Lung microvascular endothelial cell (primary cell): ENCODE results near the gene C6orf58. TPM values are rescaled to one million over a fixed set of nuclear protein-coding genes. Genes with fewer than 3 reads are reported as not detected.

Source experiments
- DNase-seq, 2 donors: peaks; one replicate each; pipeline versions ENCODE4 v3.0.0 to v3.0.0-alpha.2; 2010; ENCODE audit warnings: low read depth in 2 of 2
- total RNA-seq: library from RNA; depleted of rRNA; stranded (reverse); fragments of >200 nt; gene quantifications from 2 replicates; pipeline ENCODE4 v1.2.1, GENCODE V29; 2014

C6orf58 gene
- total RNA-seq: not detected in 2 replicates

DNA sequence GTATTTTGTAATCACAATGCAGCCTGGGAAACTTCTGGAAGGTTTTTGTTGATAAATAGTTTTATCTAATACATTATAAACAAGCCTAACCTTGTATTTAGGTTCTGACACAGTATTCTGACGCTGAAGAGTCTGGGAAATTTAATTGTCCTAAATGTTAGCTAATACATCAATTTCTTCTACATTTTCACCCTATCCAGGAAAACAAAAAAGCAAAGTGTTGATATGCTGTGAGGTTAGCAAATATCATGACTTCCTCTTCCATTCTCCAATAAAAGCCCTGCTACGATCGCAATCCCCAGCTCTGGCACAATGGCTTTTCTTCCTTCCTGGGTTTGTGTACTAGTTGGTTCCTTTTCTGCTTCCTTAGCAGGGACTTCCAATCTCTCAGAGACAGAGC lies at the start of gene C6orf58:
C6orf58 (plus strand) TSS at position 301 of the 400 bp plus-strand sequence; CDS start at position 313, 12 bp downstream.
- no peak for DNase-seq

DNA sequence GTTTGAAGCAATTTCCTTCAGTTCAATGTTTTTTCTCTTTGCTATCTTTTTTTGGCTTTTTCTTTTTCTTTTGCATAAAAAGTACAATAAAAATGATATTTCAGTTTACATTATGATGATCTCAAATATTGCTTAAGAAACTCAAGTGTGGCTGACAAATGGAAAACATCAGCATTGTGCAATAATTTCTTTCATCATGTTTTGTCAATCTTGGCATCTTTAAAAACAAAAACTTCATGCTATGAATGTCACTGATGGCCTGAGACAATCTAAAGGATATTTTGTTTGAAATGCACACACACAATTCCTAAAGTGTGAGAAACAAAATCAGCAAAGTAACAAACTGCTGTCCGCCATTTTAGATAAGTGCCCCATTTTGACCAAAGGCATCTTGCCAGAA lies 44.0 kb upstream of the C6orf58 start:
- DNase-seq: no peak

DNA sequence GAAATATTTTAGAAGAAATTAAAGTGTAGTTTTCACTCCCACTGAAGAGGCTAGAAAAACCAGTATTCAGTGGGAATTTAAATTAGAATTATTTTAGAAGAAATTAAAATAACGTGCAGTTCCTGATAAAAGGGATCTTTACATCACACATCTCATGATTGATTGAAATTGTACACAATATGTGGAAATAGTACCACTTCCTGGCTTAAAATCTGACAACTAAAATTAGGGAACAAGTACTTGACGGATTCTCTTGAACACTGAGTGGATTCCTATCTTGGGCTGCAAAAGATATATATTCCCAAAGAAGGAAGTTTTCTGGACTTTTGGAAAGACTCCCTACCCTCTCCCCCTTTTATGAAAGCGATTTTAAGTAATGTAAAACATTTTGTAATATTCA lies 43.2 kb upstream of the C6orf58 start:
- DNase-seq: no peak

DNA sequence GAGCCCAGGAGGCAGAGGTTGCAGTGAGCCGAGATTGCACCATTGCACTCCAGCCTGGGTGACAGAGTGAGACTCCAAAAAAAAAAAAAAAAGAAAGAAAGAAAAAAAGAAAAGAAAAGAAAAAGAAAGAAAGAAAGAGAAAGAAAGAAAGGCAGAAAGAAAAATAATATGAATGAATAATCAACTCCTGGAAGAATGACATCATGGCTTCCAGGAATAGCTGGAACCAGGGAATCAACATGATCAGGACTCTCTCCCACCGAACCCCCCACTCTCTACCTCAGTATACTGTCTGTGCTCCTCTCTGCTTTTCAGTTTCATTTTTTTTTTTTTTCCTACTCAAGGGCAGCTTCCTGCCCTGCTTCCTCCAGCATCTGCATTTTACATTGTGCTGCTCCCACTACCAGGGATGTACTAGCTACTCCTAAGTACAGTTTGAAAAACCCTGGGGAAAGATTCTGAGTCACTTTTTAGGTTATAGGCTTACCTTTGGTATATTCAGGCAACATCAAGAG lies 38.2 kb upstream of the C6orf58 start:
- DNase-seq: no peak

DNA sequence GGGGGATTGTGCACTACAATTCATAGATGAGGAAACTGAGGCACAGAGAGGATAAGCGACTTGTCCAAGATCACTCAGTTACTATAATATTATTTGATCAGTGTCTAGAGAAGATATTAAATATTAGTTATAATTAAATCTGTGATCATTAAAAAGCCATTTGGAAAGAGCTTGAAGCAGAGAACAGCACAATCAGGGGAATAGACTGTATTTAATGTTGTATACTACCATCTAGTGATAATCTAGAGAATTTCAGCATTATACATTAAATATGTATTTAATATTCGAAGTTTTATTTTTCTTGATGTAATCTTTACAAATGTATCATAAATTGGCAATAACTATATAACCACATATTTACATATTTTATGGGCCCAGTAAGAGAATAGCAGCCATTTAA lies 37.7 kb upstream of the C6orf58 start:
- DNase-seq: peak; percentile 39 to 44

DNA sequence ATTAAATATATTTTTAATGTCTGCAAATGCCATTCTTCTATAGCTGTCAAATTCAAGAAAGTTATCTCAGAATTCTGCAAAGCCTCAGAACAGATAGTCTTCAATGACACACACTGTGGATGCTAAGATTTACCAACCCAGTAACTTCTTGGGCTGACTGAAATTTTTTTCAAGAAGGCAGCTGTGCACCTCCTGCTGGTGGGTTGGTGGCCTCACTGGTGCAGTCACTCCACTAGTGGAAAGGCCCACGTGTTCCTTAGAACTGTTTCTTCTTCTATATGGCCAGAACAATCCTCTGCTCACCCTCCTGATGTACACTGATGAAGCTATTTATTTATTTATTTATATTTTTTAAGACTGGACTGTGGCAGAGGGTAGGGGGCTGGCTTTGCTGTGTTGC lies 29.8 kb upstream of the C6orf58 start:
- no peak for DNase-seq

DNA sequence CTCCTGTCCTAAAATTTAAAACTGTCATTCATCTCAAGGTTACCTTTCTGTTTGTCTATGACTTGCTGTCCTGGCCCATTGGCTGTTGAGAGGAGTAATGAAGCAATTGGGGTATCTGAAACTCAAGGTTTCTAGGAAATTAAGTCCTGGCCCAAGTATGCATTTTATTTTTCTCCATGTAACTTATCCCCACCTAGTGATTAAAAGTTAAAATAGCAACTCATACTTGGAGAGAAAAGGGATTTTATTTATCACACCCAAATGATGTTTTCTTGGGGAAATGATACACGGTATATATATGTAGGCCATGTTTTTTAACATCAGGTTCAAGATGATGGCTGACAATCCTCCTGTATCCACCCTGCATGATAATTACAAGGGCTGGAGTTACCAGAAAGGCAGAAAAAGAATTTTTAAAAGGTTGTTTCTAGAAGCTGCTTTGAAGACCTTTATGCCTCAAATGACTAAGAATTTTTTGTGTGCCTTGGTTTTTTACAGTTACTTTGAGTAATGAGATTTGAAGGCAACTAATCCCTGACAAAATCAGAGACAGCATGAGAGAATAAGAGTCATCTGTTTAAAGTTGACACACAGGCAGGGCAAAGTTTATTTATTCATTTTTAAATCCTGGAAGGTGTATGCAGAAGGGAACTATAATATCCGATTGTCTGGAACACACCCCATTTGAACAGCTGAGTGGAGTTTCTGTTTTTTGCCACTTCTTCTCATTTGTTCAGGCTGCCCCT lies 28.9 kb upstream of the C6orf58 start:
- no peak for DNase-seq

DNA sequence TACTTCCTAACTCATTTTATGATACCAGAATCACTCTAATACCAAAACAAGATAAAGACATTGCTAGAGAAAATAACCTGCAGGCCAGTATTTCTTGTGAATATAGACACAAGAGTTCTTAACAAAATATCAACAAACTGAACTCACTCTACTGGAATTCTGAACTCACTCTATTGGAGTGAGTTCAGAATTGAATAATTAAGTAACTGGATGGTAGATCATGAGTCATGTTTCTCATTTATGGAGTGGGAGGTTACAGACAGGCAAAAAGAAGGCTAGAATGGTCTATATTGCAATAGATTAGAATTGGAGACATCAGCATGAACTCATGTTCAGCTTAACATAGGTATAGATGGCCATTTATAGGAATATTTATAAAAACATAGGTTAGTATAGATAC lies 26.6 kb upstream of the C6orf58 start:
- no peak for DNase-seq

DNA sequence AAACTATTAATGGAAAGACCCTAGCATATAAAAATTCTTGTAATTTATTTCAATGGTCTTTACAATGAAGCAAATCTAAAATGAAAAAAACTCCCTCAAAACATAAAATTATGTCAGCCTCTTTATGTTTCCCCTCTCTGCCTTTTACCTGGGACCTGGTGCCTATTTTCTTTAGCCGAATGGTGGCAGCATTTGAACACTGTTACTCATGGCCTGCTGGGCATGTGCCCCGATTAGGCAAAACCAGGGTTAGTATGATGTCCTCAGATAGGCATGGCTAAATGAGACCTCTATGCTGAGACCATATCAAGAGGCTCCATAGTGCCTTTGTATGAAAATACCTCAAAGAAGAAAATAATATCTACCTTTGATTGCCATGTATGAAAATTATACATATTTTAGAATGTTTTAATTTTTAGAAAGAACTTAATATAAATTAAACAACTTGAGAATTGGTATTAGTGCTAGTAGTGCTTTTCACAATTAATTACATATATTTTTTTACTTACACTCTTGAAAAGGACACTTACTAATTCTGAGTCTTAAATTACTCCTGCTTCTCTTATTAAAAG lies 22.5 kb upstream of the C6orf58 start:
- peak; percentile 10 to 54 for DNase-seq

DNA sequence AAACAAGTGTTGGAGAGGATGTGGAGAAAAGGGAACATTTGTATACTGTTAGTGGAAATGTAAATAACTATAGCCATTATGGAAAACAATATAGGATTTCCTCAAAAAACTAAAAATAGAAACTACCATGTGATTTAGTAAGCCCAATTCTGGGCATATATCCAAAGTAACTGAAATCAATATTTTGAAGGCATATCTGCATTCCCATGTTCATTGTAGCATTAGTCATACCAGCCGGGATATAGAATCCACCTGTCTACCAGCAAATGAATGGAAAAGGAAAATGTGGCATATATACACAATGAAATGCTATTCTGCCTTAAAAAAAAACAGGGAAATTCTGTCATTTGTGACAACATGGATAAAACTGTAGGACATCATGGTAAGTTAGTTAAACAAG lies 15.3 kb upstream of the C6orf58 start:
- peak in 1 of 2 donors; percentile 11 for DNase-seq

DNA sequence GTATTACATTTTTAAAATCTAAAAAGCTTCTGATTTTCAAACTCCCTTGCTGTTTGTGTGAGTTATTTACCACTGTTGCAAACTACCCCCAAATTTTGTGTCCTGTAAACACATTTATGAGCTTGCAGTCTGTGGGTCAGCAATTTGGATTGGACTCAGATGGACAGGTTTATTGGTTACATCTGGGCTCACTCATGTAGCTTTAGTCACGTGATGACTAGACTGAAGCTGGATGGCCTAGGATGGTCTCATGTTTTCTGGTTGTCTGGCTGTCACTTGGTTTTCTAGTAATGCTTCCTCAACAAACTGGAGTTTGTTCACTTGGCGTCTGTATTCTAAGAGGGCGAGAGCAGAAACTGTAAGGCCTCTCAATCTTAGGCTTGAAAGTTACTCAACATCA lies 12.2 kb upstream of the C6orf58 start:
- DNase-seq: no peak

DNA sequence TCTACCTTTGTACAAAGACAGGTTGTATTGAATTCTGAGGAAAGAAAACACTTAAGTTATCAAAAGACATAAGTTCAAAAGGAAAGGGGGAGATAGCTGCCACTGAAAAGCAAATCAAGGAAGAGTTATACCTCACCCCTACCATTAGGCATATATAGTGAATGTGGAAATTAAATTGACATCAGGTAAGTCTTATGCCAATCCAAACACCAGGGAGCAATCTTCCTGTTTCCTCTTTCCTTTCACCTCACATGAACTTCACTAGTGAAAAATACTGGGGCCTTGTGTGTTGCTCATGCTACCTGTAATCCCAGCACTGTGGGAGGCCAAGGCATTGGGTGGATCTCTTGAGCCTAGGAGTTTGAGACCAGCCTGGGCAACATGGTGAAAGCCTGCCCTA lies 10.9 kb upstream of the C6orf58 start:
- peak in 1 of 2 donors; percentile 75 for DNase-seq

DNA sequence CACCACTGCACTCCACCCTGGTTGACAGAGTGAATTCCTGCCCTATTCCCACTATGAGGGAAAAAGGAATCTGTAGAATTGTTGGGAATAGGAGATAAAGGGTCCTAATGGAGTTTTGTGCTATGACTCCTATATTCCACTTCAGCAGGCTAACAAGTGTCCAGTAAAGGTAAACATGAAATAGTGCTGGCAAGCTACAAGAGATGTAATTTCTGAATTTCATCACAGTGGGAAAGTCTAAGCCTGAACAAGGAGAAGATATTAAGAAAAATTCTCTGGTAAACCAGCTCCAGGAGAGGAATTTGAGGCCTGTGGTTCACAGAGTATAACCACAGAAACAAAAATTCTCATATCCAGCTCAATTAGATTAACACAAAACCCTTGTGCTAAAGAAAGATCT lies 10.3 kb upstream of the C6orf58 start:
- no peak for DNase-seq

DNA sequence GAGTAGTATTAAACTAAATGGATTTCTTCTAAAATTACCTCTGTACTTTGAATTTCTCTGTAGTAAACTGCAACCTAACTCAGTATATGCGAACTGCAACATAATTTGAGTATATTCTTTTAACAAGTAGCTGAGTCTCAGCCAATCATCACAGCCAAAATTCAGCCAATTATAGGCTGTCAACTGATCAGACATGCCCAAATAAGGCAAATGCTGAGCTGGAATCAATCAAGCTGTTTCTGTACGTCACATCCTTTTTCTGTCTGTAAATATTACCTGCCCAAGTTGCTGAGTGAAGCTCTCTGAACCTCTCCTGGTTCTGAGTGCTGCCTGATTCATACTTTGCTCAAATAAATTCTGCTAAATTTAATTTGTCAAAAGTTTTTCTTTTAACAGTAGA lies 9.5 kb upstream of the C6orf58 start:
- no peak for DNase-seq

DNA sequence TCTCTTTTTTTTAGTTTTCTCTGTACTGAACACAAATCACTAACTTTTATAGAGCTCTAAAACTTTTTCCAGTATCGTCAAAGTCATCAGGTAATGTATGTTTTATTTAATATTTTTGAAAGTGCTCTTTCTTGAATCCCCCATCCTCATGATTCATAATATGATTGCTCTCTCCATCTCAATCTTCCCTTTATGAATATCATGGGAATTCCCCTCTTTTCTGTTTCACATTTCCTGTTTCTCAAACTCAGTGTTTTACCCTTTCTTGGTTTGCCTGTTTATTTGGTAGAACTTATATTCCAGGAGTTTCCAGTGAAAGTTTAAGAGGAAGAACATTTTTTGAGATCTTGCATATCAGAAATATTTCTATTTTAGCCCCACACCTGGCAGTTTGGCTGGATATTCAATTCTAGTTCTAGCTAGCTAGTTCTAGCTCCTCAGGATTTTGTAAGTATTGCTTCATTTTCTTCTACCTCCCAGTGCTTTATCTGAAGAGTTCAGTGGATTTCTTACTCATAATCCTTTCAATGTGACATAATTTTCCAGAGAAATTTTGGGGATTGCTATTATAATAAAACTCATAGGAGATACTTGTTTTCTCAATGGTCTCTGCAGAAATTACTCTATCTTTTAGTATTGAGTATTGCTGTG lies 6.1 kb upstream of the C6orf58 start:
- no peak for DNase-seq

DNA sequence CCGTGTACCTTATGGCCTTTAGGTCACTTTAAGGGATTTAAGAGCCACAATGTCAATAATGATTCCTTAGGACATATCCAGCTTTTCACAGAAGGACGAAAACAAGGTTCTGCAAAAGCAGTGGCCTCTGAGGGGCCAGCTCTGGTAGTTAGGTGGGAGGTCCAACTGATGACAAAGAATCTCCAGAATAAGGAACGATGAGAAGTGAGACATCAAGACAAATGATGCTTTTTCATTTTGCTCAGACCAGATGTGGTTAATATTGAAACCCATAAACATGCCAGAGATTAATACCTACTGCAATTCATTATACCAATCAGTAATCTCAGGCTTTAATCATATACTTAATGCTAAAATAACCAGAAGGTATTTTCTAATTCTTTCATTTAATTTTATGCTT lies 1.9 kb downstream of the C6orf58 start:
- no peak for DNase-seq

DNA sequence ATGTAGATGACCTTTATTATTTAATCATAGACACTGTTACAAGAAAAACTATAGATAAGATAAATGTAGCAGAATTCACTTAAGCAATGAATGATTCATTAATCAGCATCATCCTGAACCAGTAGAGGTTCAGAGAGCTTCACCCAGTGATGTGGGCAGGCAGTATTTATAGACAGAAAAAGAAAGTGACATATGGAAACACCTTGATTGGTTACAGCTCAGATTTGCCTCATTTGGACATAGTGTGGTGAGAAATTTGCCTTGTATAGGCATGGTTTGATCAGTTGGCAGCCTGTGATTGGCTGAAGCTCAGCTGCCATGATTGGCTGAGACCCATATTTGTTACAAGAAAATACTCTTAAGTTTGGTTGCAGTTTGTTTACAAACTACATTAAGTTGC lies 4.6 kb downstream of the C6orf58 start:
- no peak for DNase-seq

DNA sequence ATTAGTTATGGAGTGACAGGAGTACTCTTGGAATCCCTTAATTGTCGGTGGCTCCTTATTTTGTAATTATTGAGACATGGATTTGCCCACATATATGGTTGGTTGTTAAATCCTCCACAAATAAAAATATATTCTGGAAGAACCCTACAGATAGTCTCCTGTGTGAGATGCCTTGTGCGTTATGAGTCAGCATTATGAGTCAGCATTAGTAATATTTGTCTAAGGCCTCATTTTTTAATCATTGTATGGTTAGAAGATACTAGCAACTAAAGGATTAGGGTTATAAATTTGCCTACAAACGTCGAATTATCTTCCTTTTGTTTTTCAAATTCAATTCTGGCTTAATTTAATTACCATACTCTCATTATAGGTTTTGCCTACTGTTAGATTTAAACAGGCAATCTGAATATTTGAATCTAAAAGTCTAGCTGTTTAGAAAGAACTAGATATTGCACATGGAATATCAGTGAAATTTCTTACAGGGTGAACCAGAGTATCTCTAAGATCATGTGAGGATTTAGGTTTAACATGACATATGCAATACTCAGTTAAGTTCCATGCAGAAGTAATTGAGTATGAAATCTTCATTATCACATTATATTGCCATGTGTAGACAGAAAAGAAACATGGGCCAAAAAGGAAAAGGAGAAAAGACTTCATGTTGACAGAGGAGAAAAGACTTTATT lies 5.9 kb downstream of the C6orf58 start:
- DNase-seq: peak in 1 of 2 donors; percentile 50

DNA sequence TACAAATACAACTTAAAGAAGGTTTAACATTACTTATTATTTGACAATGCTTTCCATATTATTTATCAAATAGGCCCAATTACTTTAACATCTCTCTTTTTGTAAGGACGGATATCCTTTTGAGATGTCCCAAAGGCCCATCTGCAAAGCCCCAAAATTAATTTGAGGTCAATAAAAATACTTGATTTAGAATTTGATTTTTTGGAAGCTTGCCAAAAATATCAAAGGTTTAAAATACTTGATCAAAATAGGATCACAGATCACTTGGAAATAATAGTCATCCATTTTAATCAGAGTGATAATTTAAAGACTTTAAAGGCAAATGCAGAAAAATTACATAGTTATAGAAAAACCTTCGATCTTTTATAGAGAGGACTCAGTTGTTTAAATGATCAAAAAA lies 8.1 kb downstream of the C6orf58 start:
- no peak for DNase-seq

DNA sequence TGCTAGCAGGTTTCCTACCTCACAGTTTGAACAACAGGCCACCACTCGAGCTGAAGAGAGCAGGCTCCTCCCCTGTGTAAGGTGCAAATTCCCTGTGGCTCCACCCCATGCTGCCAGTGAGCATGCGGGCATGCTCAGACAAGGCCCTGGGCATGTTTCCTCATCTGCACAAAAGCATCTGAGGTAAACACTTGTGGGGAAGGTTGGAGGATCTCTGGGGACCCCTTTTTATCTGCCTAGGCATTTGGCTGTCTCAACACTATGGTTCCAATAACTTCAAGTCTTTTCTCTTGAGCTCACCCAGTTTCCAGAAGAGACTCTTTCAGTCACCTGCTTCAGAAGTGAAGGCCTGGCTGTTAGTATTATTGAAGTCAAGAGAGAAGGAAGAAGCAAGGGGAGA lies 9.4 kb downstream of the C6orf58 start:
- no peak for DNase-seq

DNA sequence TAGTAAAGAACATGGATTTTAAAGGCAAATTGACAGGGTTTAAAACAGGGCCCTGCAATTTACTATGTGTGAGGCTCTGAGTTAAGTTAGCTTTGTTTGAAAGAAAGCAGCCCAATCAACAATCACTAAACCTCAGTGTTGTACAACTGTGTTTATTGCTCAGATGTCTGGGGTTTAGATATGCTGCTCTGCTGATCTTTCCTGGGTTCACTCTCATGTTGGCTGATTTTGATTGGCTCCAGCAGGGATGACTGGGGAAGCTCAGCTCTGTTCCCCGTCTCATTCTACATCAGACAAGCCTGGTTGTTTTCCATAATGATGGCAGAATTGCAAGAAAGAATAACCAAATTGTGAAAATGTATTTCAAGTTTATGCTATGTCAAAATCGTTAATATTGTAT lies 10.9 kb downstream of the C6orf58 start:
- DNase-seq: no peak

DNA sequence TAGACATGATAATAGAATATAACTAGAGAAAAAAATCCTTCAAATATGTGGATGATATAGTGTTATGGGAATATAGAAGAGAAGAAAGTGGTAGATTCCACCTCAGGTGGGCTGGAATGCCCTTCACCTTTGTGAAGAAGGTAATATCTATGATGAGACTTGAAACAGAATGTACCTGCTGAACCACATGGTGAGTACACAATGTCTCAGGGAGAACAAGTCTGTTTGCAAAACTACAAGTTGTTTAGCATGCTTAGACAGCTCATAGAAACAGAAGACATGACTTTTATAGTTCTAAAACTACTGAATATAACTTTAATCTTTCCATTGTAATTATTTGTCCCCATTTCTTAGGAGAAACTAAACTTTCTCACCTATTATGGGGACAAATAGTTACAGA lies 12.2 kb downstream of the C6orf58 start:
- no peak for DNase-seq
